HCT116 (cell line): ENCODE results near the gene RTL9. TPM values are rescaled to one million over a fixed set of nuclear protein-coding genes. Genes with fewer than 3 reads are reported as not detected.

Experiments used
- ATAC-seq: fragments of 200-7000 bp; cut with Tn5 transposase; 2 replicates; pipeline ENCODE4 v1.9.1; 2020; ENCODE audit warnings: mild to moderate bottlenecking, moderate library complexity
- BruUV-seq: library from RNA; stranded (reverse); fragments of 400-500 nt; replicated peaks from 2 replicates; lab custom pipeline; 2021; lab: Mats Ljungman, UMichigan
- CTCF ChIA-PET: fragments of 300-600 bp; sonication (Branson Sonifier 250); formaldehyde crosslinking; loops from one replicate; lab custom pipeline; 2021; ENCODE audit warnings: antibody characterized with exemption; lab: Charles Lee
- POLR2A ChIA-PET: fragments of 300-600, 350-600 bp; sonication (Branson Sonifier 250); formaldehyde crosslinking; loops from one replicate; lab custom pipeline; 2021; ENCODE audit warnings: antibody characterized with exemption; lab: Charles Lee
- RAD21 ChIA-PET, 2 experiments: fragments of 300-600 bp; sonication (Branson Sonifier 250); formaldehyde crosslinking; loops; one replicate each; lab custom pipeline; 2023; ENCODE audit warnings: low total read pairs in 2 of 2; ENCODE audit not compliant: uncharacterized antibody in 2 of 2, unreplicated experiment in 2 of 2, low non-redundant PET in 1 of 2; lab: Charles Lee
- DNase-seq: peaks from one replicate; pipeline ENCODE4 v3.0.0-alpha.2; 2010; ENCODE audit warnings: low read depth, low spot score
- H2AFZ ChIP-seq: fragments of 200-600 bp; shearing (Covaris generic), sonication (generic); 2 replicates; pipeline ENCODE4 v1.6.1; 2017; ENCODE audit warnings: low read depth, mixed run types, mixed read lengths, antibody characterized with exemption, low read length; ENCODE audit not compliant: poor library complexity, severe bottlenecking
- H3K27ac ChIP-seq: 2 replicates; pipeline ENCODE4 v1.5.1; 2012; ENCODE audit warnings: low read depth, low read length
- H3K27me3 ChIP-seq: fragments of 200-600 bp; sonication (generic); 2 replicates; pipeline ENCODE4 v1.6.1; 2016; ENCODE audit warnings: mixed run types, low read length, mixed read lengths; ENCODE audit not compliant: insufficient read depth
- H3K36me3 ChIP-seq, 2 experiments: fragments of 200-500 bp in 1 of 2; fragments of 200-600 bp in 1 of 2; sonication (Bioruptor generic) in 1 of 2; sonication (generic) in 1 of 2; 2 replicates each; pipeline versions ENCODE4 v1.5.1 to v1.6.1; 2014 to 2016; ENCODE audit warnings: low read length in 2 of 2, inconsistent platforms in 1 of 2, mixed read lengths in 1 of 2, mixed run types in 1 of 2; ENCODE audit not compliant: insufficient read depth in 2 of 2, control insufficient read depth in 1 of 2
- H3K4me1 ChIP-seq, 2 experiments: fragments of 200-600 bp in 1 of 2; sonication (generic) in 1 of 2; 2 replicates each; pipeline versions ENCODE4 v1.5.1 to v1.6.1; 2012 to 2017; ENCODE audit warnings: low read length in 2 of 2, inconsistent platforms in 1 of 2, mild to moderate bottlenecking in 1 of 2, mixed read lengths in 1 of 2, mixed run types in 1 of 2, moderate library complexity in 1 of 2; ENCODE audit not compliant: insufficient read depth in 2 of 2, control insufficient read depth in 1 of 2
- H3K4me2 ChIP-seq: fragments of 200-600 bp; sonication (generic); 2 replicates; pipeline ENCODE4 v1.6.1; 2017; ENCODE audit warnings: mixed run types, low read length, mixed read lengths
- H3K4me3 ChIP-seq, 2 experiments: fragments of 200-600 bp in 1 of 2; sonication (generic) in 1 of 2; replicated peaks in 1 of 2; 2 replicates each; pipeline ENCODE4 v1.5.1; 2011 to 2016; ENCODE audit warnings: low read length in 2 of 2, control low read depth in 1 of 2, low read depth in 1 of 2, mild to moderate bottlenecking in 1 of 2, mixed read lengths in 1 of 2, mixed run types in 1 of 2
- H3K79me2 ChIP-seq: fragments of 200-600 bp; sonication (generic); 2 replicates; pipeline ENCODE4 v1.6.1; 2017; ENCODE audit warnings: mild to moderate bottlenecking, mixed run types, low read length, moderate library complexity, mixed read lengths; ENCODE audit not compliant: insufficient read depth
- H3K9ac ChIP-seq: fragments of 200-600 bp; sonication (generic); 2 replicates; pipeline ENCODE4 v1.6.1; 2016; ENCODE audit warnings: low read length, mixed read lengths
- H3K9me2 ChIP-seq: fragments of 200-600 bp; sonication (generic), shearing (Covaris generic); 2 replicates; pipeline ENCODE4 v1.6.1; 2017; ENCODE audit warnings: mixed run types, mild to moderate bottlenecking, moderate library complexity; ENCODE audit not compliant: insufficient read depth
- H3K9me3 ChIP-seq, 2 experiments: fragments of 200-500 bp in 1 of 2; fragments of 200-600 bp in 1 of 2; sonication (Bioruptor generic) in 1 of 2; sonication (generic) in 1 of 2; 2 replicates each; pipeline ENCODE4 v1.6.1; 2014 to 2017; ENCODE audit warnings: low read length in 2 of 2, mixed read lengths in 2 of 2, inconsistent platforms in 1 of 2, low read depth in 1 of 2, mild to moderate bottlenecking in 1 of 2, mixed run types in 1 of 2, moderate library complexity in 1 of 2; ENCODE audit not compliant: control insufficient read depth in 1 of 2, insufficient read depth in 1 of 2
- H4K20me1 ChIP-seq: fragments of 200-600 bp; sonication (generic), shearing (Covaris generic); 2 replicates; pipeline ENCODE4 v1.6.1; 2017; ENCODE audit warnings: mixed run types, mild to moderate bottlenecking, moderate library complexity; ENCODE audit not compliant: insufficient read depth
- ATF3 ChIP-seq: IDR thresholded peaks from 2 replicates; pipeline ENCODE4 v1.6.1; 2012
- CBX3 ChIP-seq: IDR thresholded peaks from 2 replicates; pipeline ENCODE4 v1.6.1; 2012; ENCODE audit warnings: low read depth
- CEBPB ChIP-seq: IDR thresholded peaks from 2 replicates; pipeline ENCODE4 v1.6.1; 2012; ENCODE audit warnings: low read depth
- ELF1 ChIP-seq: IDR thresholded peaks from 2 replicates; pipeline ENCODE4 v1.6.1; 2012; ENCODE audit warnings: low read depth, borderline replicate concordance
- EZH2 ChIP-seq: fragments of 200-600 bp; sonication (generic); IDR thresholded peaks from 2 replicates; pipeline ENCODE4 v1.6.1; 2017; ENCODE audit warnings: antibody characterized with exemption, mixed run types
- EZH2phosphoT487 ChIP-seq: fragments of 200-600 bp; IDR thresholded peaks from 2 replicates; pipeline ENCODE4 v1.6.1; 2018; ENCODE audit warnings: antibody characterized with exemption, borderline replicate concordance
- FOSL1 ChIP-seq: IDR thresholded peaks from 2 replicates; pipeline ENCODE4 v1.6.1; 2012; ENCODE audit warnings: low read depth
- MAX ChIP-seq: IDR thresholded peaks from 2 replicates; pipeline ENCODE4 v1.6.1; 2012
- POLR2A ChIP-seq: IDR thresholded peaks from 2 replicates; pipeline ENCODE4 v1.7.0; 2011; ENCODE audit warnings: borderline replicate concordance; ENCODE audit not compliant: insufficient read depth, insufficient read length; ENCODE audit errors: extremely low read depth
- POLR2AphosphoS5 ChIP-seq: IDR thresholded peaks from 2 replicates; pipeline ENCODE4 v1.6.1; 2011; ENCODE audit warnings: mild to moderate bottlenecking, low read depth, low read length, moderate library complexity
- RAD21 ChIP-seq: IDR thresholded peaks from 2 replicates; pipeline ENCODE4 v1.6.1; 2012; ENCODE audit warnings: low read depth, mild to moderate bottlenecking
- REST ChIP-seq: IDR thresholded peaks from 2 replicates; pipeline ENCODE4 v1.6.1; 2012; ENCODE audit warnings: low read depth
- SIN3A ChIP-seq: IDR thresholded peaks from 2 replicates; pipeline ENCODE4 v1.6.1; 2012; ENCODE audit warnings: low read depth
- SP1 ChIP-seq: IDR thresholded peaks from 2 replicates; pipeline ENCODE4 v1.6.1; 2012; ENCODE audit warnings: low read depth
- SRF ChIP-seq: IDR thresholded peaks from 2 replicates; pipeline ENCODE4 v1.6.1; 2012; ENCODE audit warnings: low read depth
- YY1 ChIP-seq: IDR thresholded peaks from 2 replicates; pipeline ENCODE4 v1.6.1; 2011; ENCODE audit warnings: low read length, low read depth, moderate library complexity, mild to moderate bottlenecking; ENCODE audit not compliant: insufficient replicate concordance; ENCODE audit errors: extremely low read depth
- ZBTB33 ChIP-seq: IDR thresholded peaks from 2 replicates; pipeline ENCODE4 v1.6.1; 2011; ENCODE audit warnings: mild to moderate bottlenecking, low read length, moderate library complexity; ENCODE audit not compliant: insufficient replicate concordance; ENCODE audit errors: extremely low read depth
- intact Hi-C: fragments of 100-400 bp; cut with micrococcal nuclease; formaldehyde crosslinking; loops from 2 replicates; pipeline ENCODE4 v1.10.0; 2022
- total RNA-seq: library from RNA; stranded (reverse); gene quantifications from one replicate; pipeline ENCODE4 v1.2.1, GENCODE V29; 2021; ENCODE audit not compliant: unreplicated experiment

Gene RTL9
- total RNA-seq, 1 experiment from 2014 or later = 0.10 TPM

GRCh38 chrX:110315551-110315950 is 43.1 kb upstream of the RTL9 start:
- no TSS peak for BruUV-seq
- intact Hi-C loops = loop anchor here (5.0 to 10.0 kb wide), 3 partner anchors 92 to 401 kb away; no protein-coding TSS in a partner anchor

GRCh38 chrX:110316351-110317060 is 42.1 kb upstream of the RTL9 start:
- H3K4me3 ChIP-seq = peak overlapping the region; percentile 71 to 75
- 0 out of 2 replicates have a peak, but pooled peaks cover under 1% of the 10 kb centered on the region for H4K20me1 ChIP-seq
- ATAC-seq = no peak
- ChIA-PET CTCF (no interaction called here), RAD21 (no interaction called here), POLR2A (interaction anchor here (0.8 kb wide), 1 partner anchor 25 kb away, joined by 3 read pairs; no protein-coding TSS in a partner anchor)
- no peaks in the 10 kb centered on the region for H3K27me3 ChIP-seq
- intact Hi-C loops = loop anchor here (5.0 to 10.0 kb wide), 3 partner anchors 91 to 402 kb away; no protein-coding TSS in a partner anchor
- no TSS peak for BruUV-seq
- no peaks in the 10 kb centered on the region for H3K36me3 ChIP-seq
- no peak for DNase-seq
- no peaks in the 10 kb centered on the region for H3K9me3 ChIP-seq
- peak overlapping the region; percentile 76 for H3K9ac ChIP-seq
- no peak overlapping the region for H3K27ac ChIP-seq
- H3K9me2 ChIP-seq = no peaks in the 10 kb centered on the region
- peak overlapping the region; percentile 75 for H3K4me2 ChIP-seq
- no peak overlapping the region for H2AFZ ChIP-seq
- H3K79me2 ChIP-seq = peaks cover 38% of the 10 kb centered on the region
- peaks cover 0 to 14% of the 10 kb centered on the region in 2 experiments; a peak in 1 of 4 replicates for H3K4me1 ChIP-seq
- TF ChIP-seq REST (no peak), CEBPB (no peak), SRF (no peak), RAD21 (no peak), CBX3 (no peak), ZBTB33 (no peak)

More at GRCh38 chrX:110315551-110315950, 43.1 kb upstream of the RTL9 start:
- no peak overlapping the region for H3K27ac ChIP-seq
- peaks cover 0 to 14% of the 10 kb centered on the region in 2 experiments; a peak in 1 of 4 replicates for H3K4me1 ChIP-seq
- H3K9me2 ChIP-seq = no peaks in the 10 kb centered on the region
- no peaks in the 10 kb centered on the region for H3K36me3 ChIP-seq
- TF ChIP-seq EZH2 (no peak), YY1 (no peak), ATF3 (no peak), POLR2AphosphoS5 (no peak), POLR2A (no peak), EZH2phosphoT487 (no peak), ELF1 (no peak), SP1 (no peak), FOSL1 (no peak), SIN3A (no peak), MAX (no peak)
- TF ChIP-seq, all 23 proteins: peak for 0
- CTCF ChIA-PET = no interaction called here
- Histone ChIP-seq H2AFZ (no peak overlapping the region), H3K4me3 (no peak overlapping the region), H3K79me2 (peaks cover 38% of the 10 kb centered on the region), H3K4me2 (no peak overlapping the region), H4K20me1 (0 out of 2 replicates have a peak, but pooled peaks cover 4% of the 10 kb centered on the region), H3K9ac (no peak overlapping the region), H3K9me3 (no peaks in the 10 kb centered on the region), H3K27me3 (no peaks in the 10 kb centered on the region)
- POLR2A ChIA-PET = no interaction called here
- RAD21 ChIA-PET = no interaction called here
- no peak for DNase-seq
- ATAC-seq = no peak
